ENCODE results near the gene EGFL6.
"Not testable (repeated sequence)": the region's sequence is repeated elsewhere in the genome, so short reads cannot be mapped to it uniquely, and the experiment has no call there.

GRCh38 chrX:13637224-13637623 lies 67.8 kb downstream of the EGFL6 start:
- TF ChIP-seq ZBTB8A (tag by site-specific recombination; IDR thresholded peaks at IDR 0.05); ZNF561 (tag by site-specific recombination; IDR thresholded peaks at IDR 0.05; ENCODE audit: borderline replicate concordance); CTCF (tag by site-specific recombination; IDR thresholded peaks at IDR 0.05); GFI1B (tag by site-specific recombination; IDR thresholded peaks at IDR 0.05): not testable (repeated sequence)
- peak; percentile 89 for TF ChIP-seq SETDB1 (IDR thresholded peaks at IDR 0.05; ENCODE audit: insufficient read length, low read length)
